AG04449 (cell line): ENCODE measurements around the gene NPIPA8.
"Not testable (repeated sequence)": the region's sequence is repeated elsewhere in the genome, so short reads cannot be mapped to it uniquely, and the experiment has no call there.

Experiments
- CTCF ChIA-PET: fragments of 350-600 bp; formaldehyde crosslinking; extraction: SDS; loops from one replicate; lab custom pipeline; 2021; ENCODE audit warnings: antibody characterized with exemption; lab: Yijun Ruan, JAX
- POLR2A ChIA-PET: fragments of 400-600, 350-600 bp; formaldehyde crosslinking; extraction: SDS; loops from one replicate; lab custom pipeline; 2020; ENCODE audit warnings: antibody characterized with exemption, inconsistent platforms; lab: Yijun Ruan, JAX
- DNase-seq: peaks from one replicate; pipeline ENCODE4 v3.0.0-alpha.2; 2010; ENCODE audit warnings: low read depth, low spot score
- H3K4me3 ChIP-seq: 2 replicates; pipeline ENCODE4 v1.5.1; 2011; ENCODE audit warnings: low read depth, mild to moderate bottlenecking, control low read depth, low read length

Gene NPIPA8

GRCh38 chr16:18336636-18337035, at the start of gene NPIPA8:
TSS of gene NPIPA8 (minus strand) at chr16:18336736. CDS start at chr16:18332662, 4,074 bp downstream.
- POLR2A ChIA-PET, CTCF ChIA-PET, H3K4me3 ChIP-seq, DNase-seq: not testable (repeated sequence)

DNA sequence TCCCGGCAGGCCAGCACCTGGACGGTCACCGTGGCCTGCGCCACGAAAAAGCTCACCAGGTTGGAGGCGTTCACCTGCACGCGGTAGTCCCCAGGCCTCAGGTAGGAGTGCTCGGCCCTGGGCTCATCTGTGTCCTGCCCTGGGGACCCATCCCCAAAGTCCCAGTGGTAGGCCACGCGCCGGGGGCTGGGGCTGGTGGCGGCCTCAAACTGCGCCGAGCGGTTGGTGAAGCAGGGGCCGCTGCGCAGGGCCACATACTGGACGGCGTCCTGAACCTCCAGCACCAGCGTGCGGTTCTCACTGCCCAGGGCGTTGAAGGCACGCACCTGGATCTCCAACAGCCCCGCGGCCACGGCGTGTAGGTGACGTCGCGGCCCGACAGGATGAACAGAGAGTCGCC, 48.7 kb upstream of the NPIPA8 start:
- POLR2A ChIA-PET, DNase-seq, CTCF ChIA-PET, H3K4me3 ChIP-seq: not testable (repeated sequence)

GRCh38 chr16:18384869-18385268, 48.3 kb upstream of the NPIPA8 start:
- CTCF ChIA-PET, POLR2A ChIA-PET, H3K4me3 ChIP-seq, DNase-seq: not testable (repeated sequence)

GRCh38 chr16:18384098-18384636, 47.6 kb upstream of the NPIPA8 start:
- DNase-seq, POLR2A ChIA-PET, CTCF ChIA-PET: not testable (repeated sequence)

GRCh38 chr16:18382696-18383095, 46.2 kb upstream of the NPIPA8 start:
- H3K4me3 ChIP-seq, POLR2A ChIA-PET, CTCF ChIA-PET, DNase-seq: not testable (repeated sequence)

More at GRCh38 chr16:18384098-18384636, 47.6 kb upstream of the NPIPA8 start:
- not testable (repeated sequence) for H3K4me3 ChIP-seq

DNA sequence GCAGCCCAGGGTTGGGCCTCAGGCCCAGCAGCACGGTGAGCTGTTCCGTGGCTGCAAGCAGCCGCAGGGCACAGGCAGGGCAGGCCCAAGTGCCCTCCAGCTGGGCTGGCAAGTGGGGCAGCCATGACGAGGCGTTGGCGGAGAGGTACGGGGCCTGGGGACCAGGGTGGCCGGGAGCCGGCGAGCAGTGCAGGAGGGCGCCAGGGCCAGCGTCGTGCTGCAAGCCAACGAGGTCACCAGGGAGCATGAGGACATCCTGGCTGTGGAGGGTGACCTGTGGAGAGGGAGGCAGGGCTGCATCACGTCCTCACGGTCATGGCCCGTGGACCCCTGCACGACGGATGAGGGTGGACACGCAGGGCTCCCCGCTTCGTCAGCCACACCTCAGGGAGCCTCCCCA, 11.2 kb upstream of the NPIPA8 start:
- CTCF ChIA-PET, H3K4me3 ChIP-seq, DNase-seq, POLR2A ChIA-PET: not testable (repeated sequence)

DNA sequence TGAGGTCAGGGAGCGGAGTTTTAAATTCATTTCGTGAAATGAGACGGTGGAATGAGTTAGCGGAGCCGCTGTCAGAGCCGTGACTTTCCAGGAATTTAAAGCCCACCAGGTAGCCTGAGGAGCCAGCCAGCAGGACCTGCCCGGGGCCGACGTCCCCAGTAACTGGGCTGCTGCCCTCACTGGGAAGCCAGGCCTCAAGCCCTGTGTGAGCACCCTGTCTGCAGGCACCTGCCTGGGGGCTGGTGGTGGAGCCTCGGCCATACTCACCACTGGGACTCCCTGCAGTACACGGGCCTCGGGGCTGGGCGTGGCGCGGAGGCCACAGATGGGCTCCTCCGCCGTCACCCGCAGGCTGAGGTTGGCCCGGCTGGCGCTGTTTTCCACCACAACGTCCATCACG, 10.5 kb upstream of the NPIPA8 start:
- POLR2A ChIA-PET, DNase-seq, CTCF ChIA-PET, H3K4me3 ChIP-seq: not testable (repeated sequence)

GRCh38 chr16:18344634-18345033, 8.1 kb upstream of the NPIPA8 start:
- POLR2A ChIA-PET, CTCF ChIA-PET: not testable (repeated sequence)

DNA sequence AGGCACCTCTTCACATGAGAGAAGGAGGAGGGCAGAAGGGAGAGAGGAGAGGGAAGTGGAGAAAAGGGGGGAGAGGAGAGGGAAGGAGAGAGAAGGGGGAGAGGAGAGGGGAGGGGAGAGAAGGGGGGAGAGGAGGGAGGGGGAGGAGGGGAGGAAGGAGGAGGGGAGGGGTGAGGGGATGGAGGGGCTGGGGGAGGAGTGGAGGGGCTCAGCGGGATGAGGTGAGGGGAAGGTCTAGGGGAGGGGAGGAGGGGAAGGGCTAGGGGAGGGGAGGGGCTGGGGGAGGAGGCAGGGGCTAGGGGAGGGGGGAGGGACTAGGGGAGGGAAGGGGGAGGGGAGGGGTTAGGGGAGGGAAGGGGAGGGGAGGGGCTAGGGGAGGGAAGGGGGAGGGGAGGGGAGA, 5.5 kb upstream of the NPIPA8 start:
- DNase-seq, CTCF ChIA-PET, POLR2A ChIA-PET, H3K4me3 ChIP-seq: not testable (repeated sequence)

More at GRCh38 chr16:18344634-18345033, 8.1 kb upstream of the NPIPA8 start:
- DNase-seq, H3K4me3 ChIP-seq: not testable (repeated sequence)

- CTCF ChIA-PET, POLR2A ChIA-PET, DNase-seq, H3K4me3 ChIP-seq: not testable (repeated sequence)
Observed at GRCh38 chr16:18341417-18341960, 5.0 kb upstream of the NPIPA8 start.

GRCh38 chr16:18339210-18339609, 2.7 kb upstream of the NPIPA8 start:
- DNase-seq, POLR2A ChIA-PET, CTCF ChIA-PET, H3K4me3 ChIP-seq: not testable (repeated sequence)

- DNase-seq, H3K4me3 ChIP-seq, POLR2A ChIA-PET, CTCF ChIA-PET: not testable (repeated sequence)
Observed at GRCh38 chr16:18311811-18312210, 24.7 kb downstream of the NPIPA8 start.

- CTCF ChIA-PET, H3K4me3 ChIP-seq, DNase-seq, POLR2A ChIA-PET: not testable (repeated sequence)
Observed at GRCh38 chr16:18309159-18309558, 27.4 kb downstream of the NPIPA8 start.

DNA sequence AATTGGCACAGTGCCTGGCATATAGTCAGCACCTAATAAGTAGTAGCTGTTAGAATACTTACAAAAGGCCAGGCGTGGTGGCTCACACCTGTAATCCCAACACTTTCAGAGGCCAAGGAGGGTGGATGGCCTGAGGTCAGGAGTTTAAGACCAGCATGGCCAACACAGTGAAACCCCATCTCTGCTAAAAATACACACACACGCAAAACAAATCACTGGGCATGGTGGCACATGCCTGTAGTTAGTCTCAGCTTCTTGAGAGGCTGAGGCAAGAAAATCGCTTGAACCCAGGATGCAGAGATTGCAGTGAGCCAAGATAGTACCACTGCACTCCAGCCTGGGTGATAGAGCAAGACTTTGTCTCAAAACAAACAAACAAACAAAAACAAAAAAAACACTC, 29.3 kb downstream of the NPIPA8 start:
- POLR2A ChIA-PET, CTCF ChIA-PET, DNase-seq, H3K4me3 ChIP-seq: not testable (repeated sequence)

- CTCF ChIA-PET, DNase-seq, POLR2A ChIA-PET, H3K4me3 ChIP-seq: not testable (repeated sequence)
Observed at GRCh38 chr16:18306066-18306465, 30.5 kb downstream of the NPIPA8 start.

DNA sequence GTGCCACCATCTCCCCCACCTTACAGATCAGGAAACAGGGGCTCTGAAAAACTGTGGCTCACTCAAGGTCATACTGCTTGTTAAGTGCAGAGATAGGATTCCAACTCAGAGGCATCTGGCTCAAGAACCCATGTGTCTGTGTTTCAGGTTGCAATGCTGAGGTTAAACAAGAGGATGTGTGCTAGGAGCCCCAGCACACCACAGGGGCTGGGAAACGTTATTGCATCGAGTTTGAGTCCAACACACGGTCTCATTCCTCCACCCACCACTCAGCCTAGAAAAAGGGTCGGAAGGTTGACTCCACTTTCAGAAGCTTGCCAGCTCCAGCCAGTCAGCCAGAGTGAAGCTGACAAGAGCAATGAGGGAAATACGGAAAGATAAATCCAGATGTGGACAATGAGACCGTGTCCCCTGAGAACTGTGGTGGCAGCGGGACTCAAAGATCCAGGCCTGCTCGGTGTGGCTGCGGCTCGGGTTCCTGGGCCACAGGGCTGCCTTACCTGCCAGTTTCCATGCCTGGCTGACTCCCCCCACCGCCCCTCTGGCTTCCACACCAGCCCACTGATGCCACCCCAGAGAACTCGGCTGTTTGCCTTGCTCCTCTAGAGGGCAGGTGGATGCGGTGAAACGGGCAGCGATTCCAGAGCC, 33.4 kb downstream of the NPIPA8 start:
- CTCF ChIA-PET: not testable (repeated sequence)

DNA sequence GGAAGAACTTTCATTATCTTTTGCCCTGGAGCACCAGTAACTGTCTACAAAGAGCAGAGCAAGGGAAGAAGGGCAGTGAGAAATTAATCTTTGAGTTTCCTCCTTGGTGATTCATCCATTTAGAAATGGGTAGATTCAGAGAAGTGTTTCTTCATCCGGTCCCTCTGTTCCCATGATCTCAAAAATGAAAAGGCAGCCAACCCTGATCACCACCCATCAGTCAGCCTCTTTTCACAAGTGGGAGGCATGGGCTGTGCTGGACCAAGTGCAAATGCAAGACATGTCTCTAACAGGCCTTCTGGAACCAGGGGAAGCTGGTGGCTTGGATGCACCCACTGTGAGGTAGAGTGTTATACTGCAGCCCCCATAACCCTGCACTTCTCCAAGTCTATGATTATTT, 38.8 kb downstream of the NPIPA8 start:
- CTCF ChIA-PET, DNase-seq, H3K4me3 ChIP-seq, POLR2A ChIA-PET: not testable (repeated sequence)

More for the DNA sequence above, 33.4 kb downstream of the NPIPA8 start:
- H3K4me3 ChIP-seq, POLR2A ChIA-PET, DNase-seq: not testable (repeated sequence)
